Measurements from ENCODE around the gene UBASH3B.

UBASH3B gene

DNA sequence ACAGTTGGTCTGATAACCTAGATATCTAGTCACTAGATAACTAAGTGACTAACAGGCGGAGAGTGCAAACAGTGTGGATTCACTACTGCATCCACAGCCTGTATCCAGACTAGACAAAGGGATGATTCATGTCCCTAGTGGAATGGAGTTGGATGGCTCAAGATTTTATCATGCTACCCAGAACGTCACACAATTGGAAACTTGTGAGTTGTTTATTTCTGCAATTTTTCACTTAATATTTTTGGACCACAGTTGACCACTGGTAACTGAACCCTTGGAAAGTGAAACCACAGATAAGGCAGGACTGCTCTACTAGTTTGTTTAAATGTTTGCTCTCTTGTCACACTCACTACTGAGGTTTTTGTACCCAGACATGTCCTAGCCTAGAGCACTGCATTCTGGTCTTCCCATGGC lies 76.0 kb downstream of the UBASH3B start:
- H3K36me3 ChIP-seq (ENCODE audit: control insufficient read depth, insufficient read depth, low read length): no peaks in the 10 kb centered on the region
- no peak overlapping the region for H3K9ac ChIP-seq (ENCODE audit: low read length)
- no peak overlapping the region for H3K4me3 ChIP-seq (ENCODE audit: low read length)
- H3K4me1 ChIP-seq (ENCODE audit: control insufficient read depth, insufficient read depth, low read length): peaks cover 6% of the 10 kb centered on the region
- H3K27me3 ChIP-seq (ENCODE audit: control insufficient read depth, insufficient read depth, low read length): no peaks in the 10 kb centered on the region
- no peaks in the 10 kb centered on the region for H3K9me3 ChIP-seq (ENCODE audit: control insufficient read depth, low read length)

DNA sequence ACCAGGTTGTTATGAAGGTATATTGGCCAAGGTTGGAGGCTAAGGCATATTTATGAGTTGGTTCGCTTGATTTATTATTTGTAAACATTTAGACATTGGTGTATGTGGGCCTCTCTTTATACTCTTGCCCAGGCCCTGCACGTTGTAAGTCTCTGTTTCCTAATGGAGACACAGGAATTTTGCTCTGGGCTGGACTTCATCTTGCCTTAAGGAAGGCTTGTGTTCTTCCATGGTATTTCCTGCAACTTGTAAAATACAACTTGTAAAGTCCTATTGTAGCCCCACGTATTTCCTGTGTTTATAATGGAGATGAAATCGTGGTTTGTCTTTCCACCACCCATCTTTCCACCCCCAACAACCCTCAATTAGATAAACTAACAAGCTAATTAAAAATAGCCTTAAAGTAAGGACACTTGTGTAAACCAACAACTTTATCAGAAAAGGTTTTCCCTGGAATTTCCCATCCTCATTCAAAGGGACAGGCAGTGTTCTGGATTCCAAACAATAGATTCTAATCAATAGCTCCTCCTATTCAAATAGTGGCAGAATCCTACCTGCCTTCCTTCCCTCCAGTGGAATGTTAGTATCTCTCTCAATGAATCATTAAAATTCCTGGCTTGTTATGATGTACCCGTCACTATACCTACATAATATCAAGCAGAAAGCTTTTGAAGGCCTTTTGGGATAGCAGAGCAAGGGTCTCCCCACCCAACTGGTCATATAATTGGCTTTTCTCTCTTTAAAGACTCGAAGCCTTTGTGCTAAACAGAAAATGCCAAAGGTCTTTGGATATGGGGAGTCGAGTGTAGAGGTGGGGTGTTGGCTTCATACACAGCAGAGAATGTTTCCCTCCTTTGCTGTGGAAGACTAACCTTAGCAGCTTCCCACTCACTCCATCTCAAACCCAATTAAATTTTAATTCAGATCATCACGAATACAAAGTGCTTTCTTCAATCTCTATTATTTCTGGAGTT lies 77.1 kb downstream of the UBASH3B start:
- Histone ChIP-seq H3K27me3 (ENCODE audit: control insufficient read depth, insufficient read depth, low read length) (no peaks in the 10 kb centered on the region), H3K4me1 (ENCODE audit: control insufficient read depth, insufficient read depth, low read length) (peaks cover 6% of the 10 kb centered on the region), H3K9me3 (ENCODE audit: control insufficient read depth, low read length) (no peaks in the 10 kb centered on the region), H3K36me3 (ENCODE audit: control insufficient read depth, insufficient read depth, low read length) (no peaks in the 10 kb centered on the region), H3K9ac (ENCODE audit: low read length) (no peak overlapping the region), H3K4me3 (ENCODE audit: low read length) (no peak overlapping the region)

DNA sequence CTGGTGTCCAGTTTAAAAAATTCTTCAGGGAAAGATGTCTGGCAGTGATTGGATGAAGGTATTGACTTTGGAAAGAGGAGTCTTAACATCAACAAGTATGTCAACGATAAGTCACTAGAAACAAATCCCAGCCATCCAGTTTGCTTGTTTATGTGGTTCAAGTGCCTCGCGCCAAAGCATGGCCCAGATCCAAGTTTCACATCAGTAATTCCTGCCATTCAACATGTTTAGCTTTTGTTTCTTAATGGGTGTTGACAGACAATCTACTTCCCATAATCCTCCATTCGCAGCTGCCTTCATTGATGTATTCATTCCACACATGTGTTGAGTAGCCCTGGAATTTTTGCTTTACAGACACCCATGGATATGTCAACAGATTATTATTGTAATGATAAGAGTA lies 77.8 kb downstream of the UBASH3B start:
- H3K4me3 ChIP-seq (ENCODE audit: low read length): no peak overlapping the region
- peaks cover 6% of the 10 kb centered on the region for H3K4me1 ChIP-seq (ENCODE audit: control insufficient read depth, insufficient read depth, low read length)
- H3K9ac ChIP-seq (ENCODE audit: low read length): no peak overlapping the region
- H3K9me3 ChIP-seq (ENCODE audit: control insufficient read depth, low read length): no peaks in the 10 kb centered on the region
- H3K36me3 ChIP-seq (ENCODE audit: control insufficient read depth, insufficient read depth, low read length): no peaks in the 10 kb centered on the region
- H3K27me3 ChIP-seq (ENCODE audit: control insufficient read depth, insufficient read depth, low read length): no peaks in the 10 kb centered on the region

DNA sequence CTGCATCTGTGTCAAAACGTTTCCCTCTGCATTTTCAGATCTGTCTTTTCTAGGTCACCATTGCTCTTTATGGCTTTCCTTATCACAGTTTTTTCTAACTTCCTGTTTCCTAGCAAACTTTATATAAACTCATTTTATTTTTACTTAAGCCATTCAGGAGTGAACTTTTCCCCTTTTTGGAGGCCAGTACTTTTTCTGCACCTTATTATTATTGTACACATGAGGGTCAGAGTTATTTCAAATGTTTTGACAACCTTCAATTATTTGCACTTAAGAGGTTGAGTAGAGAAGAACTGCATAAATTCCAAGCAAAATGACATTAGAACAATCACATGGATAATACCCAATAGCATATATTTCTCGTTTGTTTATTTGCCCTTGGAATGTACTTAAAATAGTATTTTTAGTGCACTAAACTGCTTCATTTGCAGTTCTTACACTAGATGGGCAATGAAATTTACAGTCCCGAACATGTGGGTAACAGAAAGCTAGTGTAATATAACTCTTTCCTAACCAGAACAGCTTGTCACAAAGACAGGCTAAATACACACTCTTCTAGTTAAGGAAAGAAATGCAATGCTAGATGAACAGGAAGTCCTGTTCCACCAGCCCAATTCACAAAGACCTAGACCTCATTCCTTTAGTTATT lies 79.5 kb downstream of the UBASH3B start:
- no peak overlapping the region for H3K4me3 ChIP-seq (ENCODE audit: low read length)
- no peaks in the 10 kb centered on the region for H3K36me3 ChIP-seq (ENCODE audit: control insufficient read depth, insufficient read depth, low read length)
- H3K9me3 ChIP-seq (ENCODE audit: control insufficient read depth, low read length): no peaks in the 10 kb centered on the region
- no peaks in the 10 kb centered on the region for H3K27me3 ChIP-seq (ENCODE audit: control insufficient read depth, insufficient read depth, low read length)
- H3K9ac ChIP-seq (ENCODE audit: low read length): no peak overlapping the region
- peaks cover 6% of the 10 kb centered on the region for H3K4me1 ChIP-seq (ENCODE audit: control insufficient read depth, insufficient read depth, low read length)

DNA sequence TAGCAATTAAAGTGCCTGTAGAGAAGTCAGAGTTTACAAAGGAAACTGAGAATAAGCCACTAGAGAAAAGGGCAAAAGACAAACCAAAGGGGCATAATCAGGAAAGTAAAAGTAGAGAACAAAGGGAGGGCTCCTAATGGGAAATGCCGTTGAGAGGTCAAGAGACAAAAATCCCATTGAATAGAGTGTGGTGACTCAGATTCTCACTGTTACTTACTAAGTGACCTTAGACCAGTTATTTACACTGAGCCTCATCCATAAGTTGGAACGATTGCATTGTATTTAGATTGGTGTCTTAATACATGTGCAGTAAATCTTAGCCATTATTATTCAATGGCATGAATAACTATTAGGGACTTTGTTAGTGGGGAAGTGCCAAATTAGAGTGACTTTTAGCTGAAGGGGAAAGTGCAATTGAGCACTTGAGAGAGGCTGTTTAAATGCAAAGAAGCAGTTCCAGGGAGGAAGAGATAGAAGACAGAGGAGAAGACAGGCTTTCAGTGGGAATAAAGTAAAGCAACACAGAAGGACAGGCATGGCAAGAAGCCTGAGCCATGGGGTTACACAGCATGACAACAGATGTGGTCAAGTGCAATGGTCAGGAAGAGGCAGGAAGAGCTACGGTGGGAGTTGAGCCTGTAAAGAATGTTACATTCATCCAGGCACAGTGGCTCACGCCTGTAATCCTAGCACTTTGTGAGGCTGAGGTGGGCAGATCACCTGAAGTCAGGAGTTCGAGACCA lies 82.6 kb downstream of the UBASH3B start:
- Histone ChIP-seq H3K4me3 (ENCODE audit: low read length) (no peak overlapping the region), H3K9me3 (ENCODE audit: control insufficient read depth, low read length) (no peaks in the 10 kb centered on the region), H3K9ac (ENCODE audit: low read length) (no peak overlapping the region), H3K4me1 (ENCODE audit: control insufficient read depth, insufficient read depth, low read length) (peaks cover 6% of the 10 kb centered on the region), H3K27me3 (ENCODE audit: control insufficient read depth, insufficient read depth, low read length) (no peaks in the 10 kb centered on the region), H3K36me3 (ENCODE audit: control insufficient read depth, insufficient read depth, low read length) (no peaks in the 10 kb centered on the region)

DNA sequence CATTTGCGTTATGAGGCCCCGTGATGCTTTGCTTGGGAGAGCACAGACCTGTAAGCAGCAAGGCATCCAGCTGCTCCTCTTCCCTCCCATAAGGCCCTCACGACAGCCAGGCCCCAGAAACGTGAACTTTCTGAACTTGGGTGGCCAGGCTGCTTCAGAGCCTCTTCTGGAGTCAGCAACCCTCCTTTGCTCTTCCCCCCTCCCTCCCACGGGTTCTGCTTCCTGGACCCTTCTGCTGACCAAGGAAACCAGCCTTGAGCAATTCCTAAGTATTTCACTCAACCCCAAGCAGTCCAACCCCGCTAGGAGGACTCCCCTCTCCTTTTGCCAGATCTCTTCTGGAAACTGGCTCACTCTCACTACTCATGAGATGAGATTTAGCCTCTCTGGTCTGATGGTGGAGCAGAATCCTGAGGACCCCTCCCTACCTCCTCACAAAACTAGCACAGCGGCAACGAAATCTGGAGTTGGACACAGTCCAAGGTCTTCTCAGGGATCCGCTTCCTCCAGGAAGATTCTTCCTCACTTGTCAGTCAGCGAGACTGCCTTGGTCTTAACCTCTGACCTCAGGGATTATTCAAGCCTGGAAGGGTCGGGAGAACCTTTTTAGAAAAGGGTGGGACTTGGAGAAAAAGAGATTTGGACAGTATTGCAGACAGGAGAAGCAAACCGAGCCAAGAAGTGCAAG lies 86.2 kb downstream of the UBASH3B start:
- Histone ChIP-seq H3K9me3 (ENCODE audit: control insufficient read depth, low read length) (no peaks in the 10 kb centered on the region), H3K9ac (ENCODE audit: low read length) (no peak overlapping the region), H3K4me1 (ENCODE audit: control insufficient read depth, insufficient read depth, low read length) (no peaks in the 10 kb centered on the region), H3K27me3 (ENCODE audit: control insufficient read depth, insufficient read depth, low read length) (no peaks in the 10 kb centered on the region), H3K4me3 (ENCODE audit: low read length) (no peak overlapping the region), H3K36me3 (ENCODE audit: control insufficient read depth, insufficient read depth, low read length) (no peaks in the 10 kb centered on the region)

DNA sequence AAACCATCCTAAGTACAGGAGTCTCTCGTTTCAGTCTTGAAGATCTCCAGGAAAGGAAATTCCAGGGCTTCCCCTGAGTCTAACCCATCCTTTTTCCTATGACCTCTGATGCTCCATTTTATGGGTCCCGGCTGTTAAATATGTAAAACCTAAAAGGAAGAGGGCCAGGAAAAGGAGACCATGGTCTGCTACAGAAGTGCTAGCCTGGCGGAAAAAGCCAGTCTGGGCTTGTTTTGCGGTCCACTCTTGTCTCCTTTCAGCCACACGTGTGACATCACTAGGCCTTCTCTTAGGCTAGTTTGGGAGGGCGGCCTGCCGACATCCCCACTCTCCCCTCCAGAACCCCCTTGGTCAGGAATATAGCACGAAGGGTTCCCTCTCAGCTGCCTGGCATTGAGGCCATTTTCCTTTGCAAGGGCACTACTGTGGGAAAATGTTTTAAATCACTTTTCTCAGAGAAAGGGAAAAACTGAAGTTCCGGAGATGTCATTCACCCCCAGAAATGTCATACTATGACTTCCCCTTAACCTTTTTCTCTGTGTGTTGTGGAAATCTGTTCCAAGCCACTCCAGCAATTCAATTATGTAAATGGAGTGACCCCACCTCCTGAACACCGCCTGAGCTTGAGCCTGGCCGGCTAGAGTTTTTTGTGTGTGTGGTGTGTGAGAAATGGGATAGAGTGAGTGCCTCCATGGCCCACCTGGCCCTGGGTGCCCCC lies 86.9 kb downstream of the UBASH3B start:
- Histone ChIP-seq H3K9me3 (ENCODE audit: control insufficient read depth, low read length) (no peaks in the 10 kb centered on the region), H3K36me3 (ENCODE audit: control insufficient read depth, insufficient read depth, low read length) (no peaks in the 10 kb centered on the region), H3K27me3 (ENCODE audit: control insufficient read depth, insufficient read depth, low read length) (no peaks in the 10 kb centered on the region), H3K9ac (ENCODE audit: low read length) (no peak overlapping the region), H3K4me1 (ENCODE audit: control insufficient read depth, insufficient read depth, low read length) (no peaks in the 10 kb centered on the region), H3K4me3 (ENCODE audit: low read length) (no peak overlapping the region)

DNA sequence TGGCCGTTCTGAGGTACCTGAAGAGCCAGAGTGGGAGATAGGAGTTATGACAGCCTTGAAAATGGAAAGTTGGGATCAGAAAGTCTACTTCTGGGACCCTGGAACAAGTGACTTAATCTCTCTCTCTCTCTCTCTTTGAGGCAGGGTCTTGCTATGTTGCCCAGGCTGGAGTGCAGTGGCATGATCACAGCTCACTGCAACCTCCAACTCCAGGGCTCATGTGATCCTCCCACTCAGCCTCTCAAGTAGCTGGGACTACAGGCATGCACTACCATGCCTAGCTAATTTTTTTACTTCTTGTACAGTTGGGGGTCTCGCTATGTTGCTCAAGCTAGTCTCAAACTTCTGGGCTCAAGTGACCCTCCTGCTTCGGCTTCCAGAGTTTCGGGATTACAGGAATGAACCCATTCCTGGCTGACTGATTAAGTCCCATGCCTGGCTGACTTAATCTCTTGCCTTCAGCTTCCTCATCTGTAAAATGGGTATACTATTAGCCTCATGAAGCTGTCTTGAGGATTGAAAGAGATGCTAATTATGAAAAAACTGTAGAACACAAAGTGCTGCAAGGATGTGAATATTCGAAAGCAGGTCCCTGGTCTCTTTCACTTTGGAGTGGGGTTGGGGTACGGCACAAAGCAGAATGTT lies 87.7 kb downstream of the UBASH3B start:
- Histone ChIP-seq H3K4me1 (ENCODE audit: control insufficient read depth, insufficient read depth, low read length) (no peaks in the 10 kb centered on the region), H3K36me3 (ENCODE audit: control insufficient read depth, insufficient read depth, low read length) (no peaks in the 10 kb centered on the region), H3K9me3 (ENCODE audit: control insufficient read depth, low read length) (no peaks in the 10 kb centered on the region), H3K27me3 (ENCODE audit: control insufficient read depth, insufficient read depth, low read length) (no peaks in the 10 kb centered on the region), H3K9ac (ENCODE audit: low read length) (no peak overlapping the region), H3K4me3 (ENCODE audit: low read length) (no peak overlapping the region)

DNA sequence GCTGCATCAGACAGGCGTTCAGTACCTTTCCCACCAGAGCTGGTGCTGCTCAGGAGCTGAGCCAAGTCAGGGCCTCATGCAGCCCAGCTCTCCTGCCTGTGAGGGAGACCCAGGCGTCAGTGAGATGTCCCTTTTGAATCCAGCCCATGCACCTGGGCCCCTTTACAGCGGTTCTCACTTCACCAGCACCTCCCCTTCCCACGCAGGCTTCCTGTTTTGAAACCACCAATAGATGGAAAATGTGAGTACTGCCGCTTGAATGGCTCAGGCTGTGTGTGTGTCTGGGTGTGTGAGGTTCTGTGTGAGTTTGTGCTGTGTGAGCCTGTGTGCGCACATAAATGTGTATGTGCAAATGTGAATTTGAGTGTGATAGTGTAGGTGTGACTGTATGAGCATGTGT lies 88.4 kb downstream of the UBASH3B start:
- H3K9ac ChIP-seq (ENCODE audit: low read length): no peak overlapping the region
- H3K9me3 ChIP-seq (ENCODE audit: control insufficient read depth, low read length): no peaks in the 10 kb centered on the region
- no peak overlapping the region for H3K4me3 ChIP-seq (ENCODE audit: low read length)
- no peaks in the 10 kb centered on the region for H3K27me3 ChIP-seq (ENCODE audit: control insufficient read depth, insufficient read depth, low read length)
- H3K4me1 ChIP-seq (ENCODE audit: control insufficient read depth, insufficient read depth, low read length): no peaks in the 10 kb centered on the region
- no peaks in the 10 kb centered on the region for H3K36me3 ChIP-seq (ENCODE audit: control insufficient read depth, insufficient read depth, low read length)

DNA sequence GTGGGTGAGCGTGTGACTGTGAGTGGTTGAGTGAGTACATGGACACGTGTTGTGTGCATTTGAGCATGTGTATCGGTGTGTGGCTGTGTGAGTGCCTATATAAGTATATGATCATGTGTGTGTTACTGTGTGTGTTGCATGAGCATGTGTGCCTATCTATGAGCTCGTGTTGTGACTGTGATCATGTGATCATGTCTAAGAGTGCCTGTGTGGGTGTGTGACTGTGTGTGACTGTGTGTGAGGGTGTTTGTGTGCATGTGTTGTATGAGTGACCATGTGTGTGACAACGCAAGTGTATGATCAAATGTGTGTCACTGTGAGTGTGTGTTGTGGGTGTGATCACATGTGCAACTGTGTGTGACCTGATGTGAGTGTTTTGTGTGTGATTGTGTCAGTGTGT lies 88.8 kb downstream of the UBASH3B start:
- Histone ChIP-seq H3K9ac (ENCODE audit: low read length) (no peak overlapping the region), H3K4me3 (ENCODE audit: low read length) (no peak overlapping the region), H3K4me1 (ENCODE audit: control insufficient read depth, insufficient read depth, low read length) (no peaks in the 10 kb centered on the region), H3K27me3 (ENCODE audit: control insufficient read depth, insufficient read depth, low read length) (no peaks in the 10 kb centered on the region), H3K36me3 (ENCODE audit: control insufficient read depth, insufficient read depth, low read length) (no peaks in the 10 kb centered on the region), H3K9me3 (ENCODE audit: control insufficient read depth, low read length) (no peaks in the 10 kb centered on the region)

DNA sequence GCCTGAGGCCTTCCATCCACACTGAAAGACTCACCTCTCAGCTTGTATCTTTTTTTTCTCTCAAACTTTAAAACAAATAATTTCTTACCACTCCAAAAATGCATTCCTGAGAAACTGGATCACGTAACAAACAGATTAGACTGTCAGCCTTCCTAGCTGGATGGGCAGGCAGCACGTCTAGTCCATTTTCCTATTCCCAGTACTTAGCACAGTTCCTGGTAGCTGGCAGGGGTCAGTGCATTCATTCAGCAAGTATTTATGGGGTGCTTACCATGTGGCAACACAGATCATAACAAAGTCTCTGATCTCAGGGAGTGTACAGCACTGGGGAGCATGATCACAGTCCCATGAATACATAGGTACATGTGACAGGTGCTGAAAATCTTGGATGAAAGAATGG lies 89.6 kb downstream of the UBASH3B start:
- no peak overlapping the region for H3K4me3 ChIP-seq (ENCODE audit: low read length)
- H3K27me3 ChIP-seq (ENCODE audit: control insufficient read depth, insufficient read depth, low read length): no peaks in the 10 kb centered on the region
- H3K36me3 ChIP-seq (ENCODE audit: control insufficient read depth, insufficient read depth, low read length): no peaks in the 10 kb centered on the region
- H3K9me3 ChIP-seq (ENCODE audit: control insufficient read depth, low read length): no peaks in the 10 kb centered on the region
- H3K4me1 ChIP-seq (ENCODE audit: control insufficient read depth, insufficient read depth, low read length): no peaks in the 10 kb centered on the region
- H3K9ac ChIP-seq (ENCODE audit: low read length): no peak overlapping the region
